Epithelial cell of umbilical artery (primary cell): ENCODE measurements around the gene NIFK. TPM values are rescaled to one million over a fixed set of nuclear protein-coding genes. Genes with fewer than 3 reads are reported as not detected.

Experiments used
- total RNA-seq: library from RNA; depleted of rRNA; stranded (reverse); fragments of >200 nt; gene quantifications from 2 replicates; pipeline ENCODE4 v1.2.3, GENCODE V29; 2014

The NIFK gene
- 49.4 and 52.9 TPM in 2 replicates for total RNA-seq

GRCh38 chr2:121736462-121737336 lies at the start of gene NIFK:
TSS of gene NIFK (minus strand) at chr2:121736875. CDS start at chr2:121736850, 25 bp downstream.

GRCh38 chr2:121755237-121756111 lies 18.8 kb upstream of the NIFK start, which contains the start of gene TSN:
TSS of gene TSN (plus strand) at chr2:121755651. CDS start at chr2:121755780, 129 bp downstream.

Other genes starting within 250 kb of the NIFK start
- gene RNU4ATAC, start 206.0 kb downstream of the NIFK start, total RNA-seq = under 0.01 TPM in 2 replicates
- 25.4 and 29.2 TPM in 2 replicates for gene CLASP1, start 87.4 kb downstream of the NIFK start, total RNA-seq
- gene TSN, start 18.8 kb upstream of the NIFK start, total RNA-seq = 61.1 and 75.2 TPM in 2 replicates